LNCAP (cell line): ENCODE measurements around the gene AFAP1L1.

Experiments
- TF ChIP-seq, protein P1 (sequence below): fragments of 450-650 bp; IDR thresholded peaks from 2 replicates; pipeline ENCODE4 v1.5.1; 2017; ENCODE audit warnings: mild to moderate bottlenecking

The AFAP1L1 gene

DNA sequence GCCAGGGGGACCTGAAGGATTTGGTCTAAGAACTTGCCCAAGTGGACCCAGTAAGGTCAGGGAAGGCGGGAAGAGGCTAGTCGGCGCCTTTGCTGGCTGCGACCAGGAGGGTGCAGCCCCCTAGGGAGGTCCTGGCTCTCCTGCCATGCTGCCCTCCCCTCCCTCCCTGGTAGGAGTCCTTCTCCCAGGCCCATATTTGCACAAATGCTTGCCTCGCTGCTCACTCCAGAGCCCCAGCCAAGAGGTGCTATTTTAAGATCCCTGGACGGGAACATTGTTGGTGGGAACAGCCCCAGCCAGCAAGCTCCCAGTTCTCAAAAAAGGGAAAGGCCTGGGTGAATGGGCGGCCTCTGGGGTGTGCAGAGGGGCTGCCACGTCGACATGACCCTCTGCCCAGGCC lies 111.7 kb downstream of the AFAP1L1 start:
- TF ChIP-seq, protein P1, sequence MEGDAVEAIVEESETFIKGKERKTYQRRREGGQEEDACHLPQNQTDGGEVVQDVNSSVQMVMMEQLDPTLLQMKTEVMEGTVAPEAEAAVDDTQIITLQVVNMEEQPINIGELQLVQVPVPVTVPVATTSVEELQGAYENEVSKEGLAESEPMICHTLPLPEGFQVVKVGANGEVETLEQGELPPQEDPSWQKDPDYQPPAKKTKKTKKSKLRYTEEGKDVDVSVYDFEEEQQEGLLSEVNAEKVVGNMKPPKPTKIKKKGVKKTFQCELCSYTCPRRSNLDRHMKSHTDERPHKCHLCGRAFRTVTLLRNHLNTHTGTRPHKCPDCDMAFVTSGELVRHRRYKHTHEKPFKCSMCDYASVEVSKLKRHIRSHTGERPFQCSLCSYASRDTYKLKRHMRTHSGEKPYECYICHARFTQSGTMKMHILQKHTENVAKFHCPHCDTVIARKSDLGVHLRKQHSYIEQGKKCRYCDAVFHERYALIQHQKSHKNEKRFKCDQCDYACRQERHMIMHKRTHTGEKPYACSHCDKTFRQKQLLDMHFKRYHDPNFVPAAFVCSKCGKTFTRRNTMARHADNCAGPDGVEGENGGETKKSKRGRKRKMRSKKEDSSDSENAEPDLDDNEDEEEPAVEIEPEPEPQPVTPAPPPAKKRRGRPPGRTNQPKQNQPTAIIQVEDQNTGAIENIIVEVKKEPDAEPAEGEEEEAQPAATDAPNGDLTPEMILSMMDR: no peak

DNA sequence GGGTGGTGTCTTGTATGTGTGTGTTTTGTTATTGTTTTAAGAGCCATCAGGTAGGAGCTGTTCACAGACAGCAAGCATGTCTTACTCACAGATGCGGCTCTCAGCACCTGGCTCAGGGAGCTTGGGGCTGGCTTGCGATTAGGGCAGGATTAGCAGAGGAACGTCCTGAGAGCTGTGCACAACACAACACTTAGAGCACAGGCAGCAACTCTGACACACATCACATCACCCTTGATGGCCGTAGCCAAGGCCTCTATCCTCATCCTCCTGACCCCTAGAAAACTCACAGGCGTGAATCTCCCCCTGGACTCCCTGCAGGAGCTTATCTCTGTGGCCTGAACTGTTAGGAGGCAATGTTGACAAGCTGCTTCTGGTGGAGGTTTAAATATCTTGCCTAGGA lies 114.5 kb downstream of the AFAP1L1 start:
- TF ChIP-seq, protein P1: no peak

DNA sequence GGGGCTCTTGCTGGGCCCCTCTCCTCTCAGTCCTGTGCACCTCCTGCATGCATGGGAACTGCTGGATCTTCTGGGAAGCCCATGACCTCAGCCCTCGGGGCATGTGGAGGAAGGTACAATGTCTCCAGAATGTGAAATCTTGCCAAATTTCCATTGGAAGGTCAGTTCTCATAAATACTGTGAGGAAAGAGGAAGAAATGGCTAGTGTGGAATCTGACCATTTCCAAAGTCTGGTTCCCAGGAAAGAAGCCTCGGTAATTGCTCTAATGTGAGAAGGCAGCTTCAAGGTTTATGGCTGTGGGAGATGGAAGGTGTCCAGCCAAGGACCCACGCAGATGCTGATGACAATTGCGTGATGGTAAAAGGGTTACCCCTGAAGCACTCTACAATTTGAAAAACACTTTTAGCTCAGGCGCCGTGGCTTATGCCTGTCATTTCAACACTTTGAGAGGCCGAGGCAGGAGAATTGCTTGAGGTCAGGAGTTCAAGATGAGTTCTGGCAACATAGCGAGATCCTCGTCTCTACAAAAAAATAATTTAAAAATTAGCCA lies 115.5 kb downstream of the AFAP1L1 start:
- TF ChIP-seq, protein P1: no peak

DNA sequence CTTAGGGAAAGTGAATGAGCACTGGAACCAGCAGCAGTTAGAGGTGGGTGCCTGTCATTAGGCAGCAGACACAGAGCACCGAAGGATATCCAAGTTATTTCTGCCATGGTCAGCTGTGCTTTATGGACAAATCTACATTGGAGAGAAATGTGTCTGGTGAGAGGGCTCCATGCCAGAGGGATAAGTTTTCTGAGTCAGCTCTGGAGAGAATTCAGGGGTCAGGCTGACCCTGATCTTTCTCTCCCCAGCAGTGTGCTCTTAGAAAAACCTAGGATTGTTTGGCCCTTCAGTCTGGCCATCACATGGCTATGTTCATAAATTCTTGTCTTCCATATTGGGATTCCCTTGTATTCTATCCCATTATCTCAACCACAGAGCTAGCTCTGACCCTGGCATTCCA lies 116.3 kb downstream of the AFAP1L1 start:
- TF ChIP-seq, protein P1: no peak

DNA sequence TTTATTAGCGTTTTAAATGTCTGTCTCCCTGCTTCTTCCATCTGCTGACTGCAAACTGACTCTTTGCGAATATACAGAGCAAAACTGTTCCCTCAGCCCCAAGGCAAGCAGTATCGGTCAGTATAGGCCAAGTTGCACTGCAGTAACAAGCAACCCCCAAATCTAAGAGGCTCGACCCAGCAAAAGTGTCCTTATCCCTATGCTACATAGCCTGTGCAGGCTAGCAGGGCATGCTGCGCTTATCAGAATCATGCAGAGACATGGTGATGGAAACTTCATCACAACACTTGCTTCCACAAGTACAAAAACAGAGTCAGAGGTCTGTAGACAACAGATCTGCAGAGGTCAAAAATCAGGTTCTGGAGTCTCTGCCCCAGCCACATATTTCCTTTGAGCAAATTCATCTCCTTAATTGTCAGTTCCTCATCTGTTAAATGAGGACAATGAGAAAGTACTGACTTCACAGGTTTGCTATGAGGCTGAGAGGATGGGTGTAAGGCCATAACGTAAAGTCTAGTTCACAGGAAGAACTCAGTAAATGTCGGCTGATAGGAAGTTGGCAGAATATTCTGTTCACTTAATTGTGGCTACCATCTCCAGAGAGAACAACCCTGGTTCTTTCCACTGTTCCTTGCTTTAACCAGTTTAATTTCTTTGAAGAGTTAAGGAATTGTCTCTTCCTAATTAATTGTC lies 117.0 kb downstream of the AFAP1L1 start:
- TF ChIP-seq, protein P1: no peak

DNA sequence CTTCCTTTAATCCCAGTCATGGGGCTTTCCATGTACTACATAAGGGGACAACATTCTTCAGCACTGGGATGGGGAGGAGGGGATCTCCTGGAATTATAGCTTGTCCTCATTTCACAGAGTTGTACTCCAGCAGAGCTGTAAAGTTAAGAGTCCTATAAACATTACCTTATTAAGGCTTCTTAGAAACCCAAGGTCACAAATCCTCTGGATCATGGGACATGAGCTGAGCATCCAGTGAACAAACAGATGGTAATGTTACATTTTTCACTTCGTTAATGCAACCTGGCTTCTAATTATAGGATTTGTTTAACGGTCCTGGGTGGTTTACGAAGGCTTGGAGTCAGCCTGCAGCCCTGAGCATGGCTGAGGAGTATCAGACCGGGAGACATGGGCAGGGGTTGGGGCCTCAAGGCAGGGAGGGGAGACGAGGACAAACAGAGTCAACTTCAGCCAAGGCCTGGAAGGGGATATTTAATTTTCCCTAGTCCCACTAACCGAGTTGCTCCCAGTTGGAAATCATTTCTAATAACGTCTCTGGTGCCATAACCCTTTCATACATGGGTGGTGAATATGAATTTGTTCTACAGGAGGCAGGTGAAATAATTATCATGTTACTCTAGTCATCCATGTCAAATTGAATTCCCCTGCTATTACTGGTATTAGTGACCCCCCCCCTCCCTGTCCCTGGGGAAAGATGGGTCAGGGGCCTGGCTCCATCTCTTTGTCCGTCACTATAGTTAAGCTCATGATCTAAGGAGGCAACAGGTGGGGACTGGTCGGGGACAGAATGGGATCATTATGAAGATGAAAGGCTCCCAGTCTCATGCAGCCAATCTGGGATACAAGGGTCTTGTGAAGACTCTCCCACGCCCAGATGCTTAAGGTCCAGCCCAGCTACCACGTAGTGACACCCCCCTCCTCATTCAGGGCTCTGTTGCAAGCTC lies 118.2 kb downstream of the AFAP1L1 start:
- TF ChIP-seq, protein P1: no peak
